ENCODE measurements around the gene TRPC1.

The TRPC1 gene

GRCh38 chr3:142782616-142783015, 58.8 kb downstream of the TRPC1 start:
- no peak for TF ChIP-seq CTCF (IDR thresholded peaks at IDR 0.05; ENCODE audit: insufficient read depth, low read depth, low read length, missing control alignments)
- no peak for DNase-seq (ENCODE audit: low read depth)
- H3K4me3 ChIP-seq (ENCODE audit: low read length), result no peak overlapping the region

- no peak for DNase-seq (ENCODE audit: low read depth)
- H3K4me3 ChIP-seq (ENCODE audit: low read length), result no peak overlapping the region
- TF ChIP-seq CTCF (IDR thresholded peaks at IDR 0.05; ENCODE audit: insufficient read depth, low read depth, low read length, missing control alignments), result no peak
Measured at GRCh38 chr3:142784228-142784627, 60.4 kb downstream of the TRPC1 start.

- TF ChIP-seq CTCF (IDR thresholded peaks at IDR 0.05; ENCODE audit: insufficient read depth, low read depth, low read length, missing control alignments), result no peak
- DNase-seq (ENCODE audit: low read depth), result no peak
- no peak overlapping the region for H3K4me3 ChIP-seq (ENCODE audit: low read length)
Measured at GRCh38 chr3:142785996-142786395, 62.2 kb downstream of the TRPC1 start.

GRCh38 chr3:142787719-142788118, 63.9 kb downstream of the TRPC1 start:
- H3K4me3 ChIP-seq (ENCODE audit: low read length), result no peak overlapping the region
- TF ChIP-seq CTCF (IDR thresholded peaks at IDR 0.05; ENCODE audit: insufficient read depth, low read depth, low read length, missing control alignments), result no peak
- no peak for DNase-seq (ENCODE audit: low read depth)

- H3K4me3 ChIP-seq (ENCODE audit: low read length), result no peak overlapping the region
- no peak for DNase-seq (ENCODE audit: low read depth)
- TF ChIP-seq CTCF (IDR thresholded peaks at IDR 0.05; ENCODE audit: insufficient read depth, low read depth, low read length, missing control alignments), result no peak
Measured at GRCh38 chr3:142794508-142794907, 70.7 kb downstream of the TRPC1 start.

- no peak overlapping the region for H3K4me3 ChIP-seq (ENCODE audit: low read length)
- TF ChIP-seq CTCF (IDR thresholded peaks at IDR 0.05; ENCODE audit: insufficient read depth, low read depth, low read length, missing control alignments), result no peak
- DNase-seq (ENCODE audit: low read depth), result no peak
Measured at GRCh38 chr3:142795332-142795731, 71.5 kb downstream of the TRPC1 start.

GRCh38 chr3:142796823-142797222, 73.0 kb downstream of the TRPC1 start:
- no peak overlapping the region for H3K4me3 ChIP-seq (ENCODE audit: low read length)
- no peak for TF ChIP-seq CTCF (IDR thresholded peaks at IDR 0.05; ENCODE audit: insufficient read depth, low read depth, low read length, missing control alignments)
- no peak for DNase-seq (ENCODE audit: low read depth)
